ENCODE data around the gene PCDHGA8.
"Not testable (repeated sequence)": the region's sequence is repeated elsewhere in the genome, so short reads cannot be mapped to it uniquely, and the experiment has no call there.

The PCDHGA8 gene

GRCh38 chr5:141403387-141403786 is 11.0 kb downstream of the PCDHGA8 start:
- DNase-seq: no peak

- DNase-seq: peak; percentile 52
These were observed 15.5 kb downstream of the PCDHGA8 start, which contains the start of gene PCDHGB6 for GRCh38 chr5:141407790-141408505. Gene PCDHGB6, plus strand, starts transcription at chr5:141408021. Its CDS starts 182 bp downstream, at chr5:141408203.

DNA sequence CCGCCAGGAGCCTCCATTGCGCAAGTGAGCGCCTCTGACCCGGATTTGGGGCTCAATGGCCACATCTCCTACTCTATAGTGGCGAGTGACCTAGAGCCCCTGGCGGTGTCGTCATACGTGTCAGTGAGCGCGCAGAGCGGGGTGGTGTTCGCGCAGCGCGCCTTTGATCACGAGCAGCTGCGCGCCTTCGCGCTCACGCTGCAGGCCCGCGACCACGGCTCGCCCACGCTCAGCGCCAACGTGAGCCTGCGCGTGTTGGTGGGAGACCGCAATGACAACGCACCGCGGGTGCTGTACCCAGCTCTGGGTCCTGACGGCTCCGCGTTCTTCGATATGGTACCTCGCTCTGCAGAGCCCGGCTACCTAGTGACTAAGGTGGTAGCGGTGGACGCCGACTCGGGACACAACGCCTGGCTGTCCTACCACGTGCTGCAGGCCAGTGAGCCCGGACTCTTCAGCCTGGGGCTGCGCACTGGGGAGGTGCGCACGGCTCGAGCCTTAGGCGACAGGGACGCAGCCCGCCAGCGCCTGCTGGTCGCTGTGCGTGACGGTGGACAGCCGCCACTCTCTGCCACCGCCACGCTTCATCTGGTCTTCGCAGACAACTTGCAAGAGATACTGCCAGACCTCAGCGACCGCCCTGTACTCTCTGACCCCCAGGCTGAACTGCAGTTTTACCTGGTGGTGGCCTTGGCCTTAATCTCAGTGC is 17.3 kb downstream of the PCDHGA8 start:
- no peak for DNase-seq

- no peak for DNase-seq
These were observed 19.1 kb downstream of the PCDHGA8 start for GRCh38 chr5:141411575-141411974.

- DNase-seq: peak; percentile 68
These were observed 20.6 kb downstream of the PCDHGA8 start, which contains the start of gene PCDHGA10 for GRCh38 chr5:141412854-141413539. Gene PCDHGA10, plus strand, starts transcription at chr5:141412987. Its CDS starts 189 bp downstream, at chr5:141413176.

GRCh38 chr5:141413540-141414069 is 21.2 kb downstream of the PCDHGA8 start:
- no peak for DNase-seq

- DNase-seq: not testable (repeated sequence)
These were observed 22.3 kb downstream of the PCDHGA8 start for GRCh38 chr5:141414548-141415274.

- not testable (repeated sequence) for DNase-seq
These were observed 22.8 kb downstream of the PCDHGA8 start for GRCh38 chr5:141415275-141415618.

GRCh38 chr5:141417494-141418172 is 25.2 kb downstream of the PCDHGA8 start, which contains the start of gene PCDHGB7:
Gene PCDHGB7, plus strand, starts transcription at chr5:141417677. Its CDS starts 183 bp downstream, at chr5:141417860.
- DNase-seq: peak; percentile 80

GRCh38 chr5:141419074-141419880 is 26.8 kb downstream of the PCDHGA8 start:
- no peak for DNase-seq

DNA sequence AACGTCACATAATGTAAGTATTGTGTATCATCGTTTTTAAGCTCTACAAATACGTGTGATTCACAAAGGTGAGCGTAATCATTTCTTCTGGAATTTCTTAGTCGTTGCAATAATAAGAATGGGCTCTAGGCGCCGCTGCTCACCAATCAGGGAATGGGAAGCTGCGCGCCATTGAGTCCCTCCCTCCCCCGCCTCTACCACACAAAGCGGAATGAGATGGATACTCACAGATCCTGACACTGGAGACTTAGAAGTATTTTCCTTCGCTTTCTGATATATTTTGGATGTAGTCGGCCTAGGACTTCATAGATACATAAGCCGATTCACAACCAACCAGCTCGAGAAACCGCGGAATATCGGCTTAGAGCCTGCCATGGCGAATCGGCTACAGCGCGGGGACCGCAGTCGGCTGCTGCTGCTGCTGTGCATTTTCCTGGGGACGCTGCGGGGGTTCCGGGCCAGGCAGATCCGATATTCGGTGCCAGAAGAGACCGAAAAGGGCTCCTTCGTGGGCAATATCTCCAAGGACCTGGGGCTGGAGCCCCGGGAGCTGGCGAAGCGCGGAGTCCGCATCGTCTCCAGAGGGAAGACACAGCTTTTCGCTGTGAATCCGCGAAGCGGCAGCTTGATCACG is 28.5 kb downstream of the PCDHGA8 start, which contains the start of gene PCDHGA11:
PCDHGA11 (plus strand) TSS at position 197 of the 634 bp plus-strand sequence; CDS start at position 374, 177 bp downstream.
- peak; percentile 76 for DNase-seq

- no peak for DNase-seq
These were observed 29.0 kb downstream of the PCDHGA8 start for GRCh38 chr5:141421489-141421855.

DNA sequence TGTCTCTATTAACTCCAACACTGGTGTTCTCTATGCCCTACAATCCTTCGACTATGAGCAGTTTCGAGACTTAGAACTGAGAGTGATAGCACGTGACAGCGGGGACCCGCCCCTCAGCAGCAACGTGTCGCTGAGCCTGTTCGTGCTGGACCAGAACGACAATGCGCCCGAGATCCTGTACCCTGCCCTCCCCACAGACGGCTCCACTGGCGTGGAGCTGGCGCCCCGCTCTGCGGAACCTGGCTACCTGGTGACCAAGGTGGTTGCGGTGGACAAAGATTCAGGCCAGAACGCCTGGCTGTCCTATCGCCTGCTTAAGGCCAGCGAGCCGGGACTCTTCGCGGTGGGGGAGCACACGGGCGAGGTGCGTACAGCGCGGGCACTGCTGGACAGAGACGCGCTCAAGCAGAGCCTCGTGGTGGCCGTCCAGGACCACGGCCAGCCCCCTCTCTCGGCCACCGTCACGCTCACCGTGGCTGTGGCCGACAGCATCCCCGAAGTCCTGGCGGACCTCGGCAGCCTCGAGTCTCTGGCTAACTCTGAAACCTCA is 30.4 kb downstream of the PCDHGA8 start:
- DNase-seq: no peak

GRCh38 chr5:141427783-141428426 is 35.5 kb downstream of the PCDHGA8 start:
- no peak for DNase-seq

DNA sequence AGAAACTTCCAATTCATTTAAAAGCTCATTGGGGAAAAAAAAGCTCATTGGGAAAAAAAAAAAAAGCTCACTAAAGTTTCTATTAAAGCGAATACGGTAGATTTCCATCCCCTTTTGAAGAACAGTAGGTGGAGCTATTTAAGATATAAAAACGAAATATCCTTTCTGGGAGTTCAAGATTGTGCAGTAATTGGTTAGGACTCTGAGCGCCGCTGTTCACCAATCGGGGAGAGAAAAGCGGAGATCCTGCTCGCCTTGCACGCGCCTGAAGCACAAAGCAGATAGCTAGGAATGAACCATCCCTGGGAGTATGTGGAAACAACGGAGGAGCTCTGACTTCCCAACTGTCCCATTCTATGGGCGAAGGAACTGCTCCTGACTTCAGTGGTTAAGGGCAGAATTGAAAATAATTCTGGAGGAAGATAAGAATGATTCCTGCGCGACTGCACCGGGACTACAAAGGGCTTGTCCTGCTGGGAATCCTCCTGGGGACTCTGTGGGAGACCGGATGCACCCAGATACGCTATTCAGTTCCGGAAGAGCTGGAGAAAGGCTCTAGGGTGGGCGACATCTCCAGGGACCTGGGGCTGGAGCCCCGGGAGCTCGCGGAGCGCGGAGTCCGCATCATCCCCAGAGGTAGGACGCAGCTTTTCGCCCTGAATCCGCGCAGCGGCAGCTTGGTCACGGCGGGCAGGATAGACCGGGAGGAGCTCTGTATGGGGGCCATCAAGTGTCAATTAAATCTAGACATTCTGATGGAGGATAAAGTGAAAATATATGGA is 38.1 kb downstream of the PCDHGA8 start, which contains the start of gene PCDHGA12:
PCDHGA12 (plus strand) TSS at position 176 of the 782 bp plus-strand sequence; CDS start at position 429, 253 bp downstream.
- peak; percentile 79 for DNase-seq

DNA sequence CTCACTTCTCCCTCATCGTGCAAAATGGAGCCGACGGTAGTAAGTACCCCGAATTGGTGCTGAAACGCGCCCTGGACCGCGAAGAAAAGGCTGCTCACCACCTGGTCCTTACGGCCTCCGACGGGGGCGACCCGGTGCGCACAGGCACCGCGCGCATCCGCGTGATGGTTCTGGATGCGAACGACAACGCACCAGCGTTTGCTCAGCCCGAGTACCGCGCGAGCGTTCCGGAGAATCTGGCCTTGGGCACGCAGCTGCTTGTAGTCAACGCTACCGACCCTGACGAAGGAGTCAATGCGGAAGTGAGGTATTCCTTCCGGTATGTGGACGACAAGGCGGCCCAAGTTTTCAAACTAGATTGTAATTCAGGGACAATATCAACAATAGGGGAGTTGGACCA is 38.9 kb downstream of the PCDHGA8 start:
- DNase-seq: no peak

- DNase-seq: not testable (repeated sequence)
These were observed 39.9 kb downstream of the PCDHGA8 start for GRCh38 chr5:141432308-141432707.

GRCh38 chr5:141432726-141433125 is 40.3 kb downstream of the PCDHGA8 start:
- not testable (repeated sequence) for DNase-seq
